GM23338 (cell line): ENCODE results near the gene DDC. TPM values are rescaled to one million over a fixed set of nuclear protein-coding genes. Genes with fewer than 3 reads are reported as not detected.

Source experiments
- ATAC-seq: fragments of 200-7000 bp; cut with Tn5 transposase; 3 replicates; pipeline ENCODE4 v1.9.1; 2020
- DNase-seq: peaks from one replicate; pipeline ENCODE4 v3.0.0-alpha.2; 2015; ENCODE audit warnings: low spot score
- H2AFZ ChIP-seq: fragments of 200-600 bp; sonication (generic); 2 replicates; pipeline ENCODE4 v1.8.0; 2016; ENCODE audit warnings: antibody characterized with exemption, mild to moderate bottlenecking, moderate library complexity
- H3F3A ChIP-seq: fragments of 200-600 bp; sonication (generic); replicated peaks from 2 replicates; pipeline ENCODE4 v1.8.0; 2017; ENCODE audit warnings: antibody characterized with exemption, mixed run types, low read depth
- H3K27ac ChIP-seq: fragments of 200-600 bp; sonication (generic); 2 replicates; pipeline ENCODE4 v1.6.1; 2016; ENCODE audit warnings: low read depth
- H3K27me3 ChIP-seq: fragments of 200-600 bp; sonication (generic); 2 replicates; pipeline ENCODE4 v1.8.0; 2016; ENCODE audit warnings: mild to moderate bottlenecking, mixed run types, moderate library complexity; ENCODE audit not compliant: insufficient read depth
- H3K36me3 ChIP-seq: fragments of 200-600 bp; sonication (generic); 2 replicates; pipeline ENCODE4 v1.8.0; 2016; ENCODE audit warnings: mild to moderate bottlenecking; ENCODE audit not compliant: insufficient read depth
- H3K4me1 ChIP-seq: fragments of 200-600 bp; sonication (generic); 2 replicates; pipeline ENCODE4 v1.8.0; 2016; ENCODE audit warnings: mild to moderate bottlenecking, moderate library complexity; ENCODE audit not compliant: insufficient read depth
- H3K4me2 ChIP-seq: fragments of 200-600 bp; sonication (generic); 2 replicates; pipeline ENCODE4 v1.7.1; 2017; ENCODE audit warnings: mixed run types
- H3K4me3 ChIP-seq: fragments of 200-600 bp; sonication (generic); 2 replicates; pipeline ENCODE4 v1.6.1; 2016; ENCODE audit warnings: mixed run types
- H3K79me2 ChIP-seq: fragments of 200-600 bp; sonication (generic); replicated peaks from 2 replicates; pipeline ENCODE4 v1.8.0; 2017; ENCODE audit warnings: mild to moderate bottlenecking; ENCODE audit not compliant: insufficient read depth
- H3K9me2 ChIP-seq: fragments of 200-600 bp; sonication (generic); 2 replicates; pipeline ENCODE4 v1.8.0; 2017; ENCODE audit not compliant: insufficient read depth
- H4K20me1 ChIP-seq: fragments of 200-600 bp; sonication (generic); replicated peaks from 2 replicates; pipeline ENCODE4 v1.8.0; 2017; ENCODE audit warnings: mild to moderate bottlenecking; ENCODE audit not compliant: insufficient read depth
- H3K27ac Mint-ChIP-seq: 2 replicates; pipeline ENCODE4 v1.8.0; 2020; ENCODE audit warnings: inconsistent platforms, mild to moderate bottlenecking, moderate library complexity, mixed read lengths
- H3K27me3 Mint-ChIP-seq: 3 replicates; pipeline ENCODE4 v1.8.0; 2022; ENCODE audit warnings: low read depth, mild to moderate bottlenecking, moderate library complexity, mixed read lengths, inconsistent platforms; ENCODE audit not compliant: insufficient read depth, poor library complexity
- H3K36me3 Mint-ChIP-seq: 3 replicates; pipeline ENCODE4 v1.8.0; 2021; ENCODE audit warnings: low read depth, mild to moderate bottlenecking, inconsistent platforms, moderate library complexity, mixed read lengths
- H3K4me1 Mint-ChIP-seq: 3 replicates; pipeline ENCODE4 v1.8.0; 2020; ENCODE audit warnings: mild to moderate bottlenecking, inconsistent platforms, mixed read lengths
- H3K4me3 Mint-ChIP-seq: 3 replicates; pipeline ENCODE4 v1.8.0; 2021; ENCODE audit warnings: moderate library complexity, mild to moderate bottlenecking, inconsistent platforms, mixed read lengths
- H3K9me3 Mint-ChIP-seq: 3 replicates; pipeline ENCODE4 v1.8.0; 2020; ENCODE audit warnings: moderate library complexity, mild to moderate bottlenecking, inconsistent platforms, mixed read lengths
- CREB1 ChIP-seq: fragments of 250-450 bp; sonication (Bioruptor Pico); IDR thresholded peaks from 2 replicates; pipeline ENCODE4 v1.5.0; 2020; ENCODE audit warnings: low read depth, mild to moderate bottlenecking, moderate library complexity
- ETS1 ChIP-seq: IDR thresholded peaks from 2 replicates; pipeline ENCODE4 v1.6.1; 2016; ENCODE audit warnings: antibody characterized with exemption
- EZH2 ChIP-seq: fragments of 200-600 bp; sonication (generic); IDR thresholded peaks from one replicate; pipeline ENCODE4 v1.8.0; 2017; ENCODE audit warnings: antibody characterized with exemption, mild to moderate bottlenecking, low read depth; ENCODE audit not compliant: unreplicated experiment
- JUNB ChIP-seq: IDR thresholded peaks from one replicate; pipeline ENCODE4 v1.6.1; 2016; ENCODE audit warnings: antibody characterized with exemption; ENCODE audit not compliant: unreplicated experiment
- NANOG ChIP-seq: IDR thresholded peaks from 2 replicates; pipeline ENCODE4 v1.6.1; 2016; ENCODE audit warnings: antibody characterized with exemption, borderline replicate concordance
- REST ChIP-seq: IDR thresholded peaks from one replicate; pipeline ENCODE4 v1.6.1; 2018; ENCODE audit warnings: antibody characterized with exemption; ENCODE audit not compliant: unreplicated experiment
- STAT1 ChIP-seq: IDR thresholded peaks from one replicate; pipeline ENCODE4 v1.6.1; 2016; ENCODE audit warnings: antibody characterized with exemption; ENCODE audit not compliant: unreplicated experiment
- ZNF114 ChIP-seq: fragments of 250-450 bp; sonication (Bioruptor Pico); IDR thresholded peaks from 2 replicates; pipeline ENCODE4 v1.5.0; 2020; ENCODE audit warnings: mild to moderate bottlenecking, moderate library complexity
- ZNF462 ChIP-seq: fragments of 250-450 bp; sonication (Bioruptor Pico); IDR thresholded peaks from 2 replicates; pipeline ENCODE4 v1.5.0; 2020; ENCODE audit warnings: mild to moderate bottlenecking, moderate library complexity
- polyA plus RNA-seq: library from polyadenylated mRNA; unstranded; fragments of >200 nt; fragmentation: Nextera tagmentation; extraction: Ambion mirVana; gene quantifications from 2 replicates; pipeline ENCODE4 v1.2.1, GENCODE V29; 2016
- total RNA-seq: library from RNA; depleted of rRNA; stranded (reverse); fragments of >200 nt; shearing (Covaris generic); gene quantifications from 2 replicates; pipeline ENCODE4 v1.2.3, GENCODE V29; 2014

The DDC gene
- total and polyA plus RNA-seq, 2 experiments from 2014 or later = not detected

GRCh38 chr7:50495746-50496145 lies 69.5 kb downstream of the DDC start:
- DNase-seq = no peak
- Histone ChIP-seq H3K27me3 (no peaks in the 10 kb centered on the region), H4K20me1 (no peaks in the 10 kb centered on the region), H3K9me2 (0 out of 2 replicates have a peak, but pooled peaks cover 3% of the 10 kb centered on the region), H3K4me1 (no peaks in the 10 kb centered on the region), H3K4me2 (no peak overlapping the region), H3K79me2 (no peaks in the 10 kb centered on the region), H3F3A (no peaks in the 10 kb centered on the region), H3K4me3 (no peak overlapping the region), H2AFZ (no peak overlapping the region), H3K27ac (no peak overlapping the region), H3K36me3 (no peaks in the 10 kb centered on the region)
- TF ChIP-seq EZH2 (no peak), ETS1 (no peak), CREB1 (CRISPR knock-in tag) (no peak), NANOG (no peak), REST (no peak), JUNB (no peak), STAT1 (no peak)
- H3K4me3 Mint-ChIP-seq = no peak overlapping the region
- peaks cover 11% of the 10 kb centered on the region for H3K9me3 Mint-ChIP-seq
- H3K27me3 Mint-ChIP-seq = no peaks in the 10 kb centered on the region
- ATAC-seq = no peak
- peaks cover 3% of the 10 kb centered on the region; the same call in 1 of the 3 replicates for H3K4me1 Mint-ChIP-seq
- no peak overlapping the region for H3K27ac Mint-ChIP-seq
- H3K36me3 Mint-ChIP-seq = no peaks in the 10 kb centered on the region

- H2AFZ ChIP-seq = no peak overlapping the region; the same call in 1 of the 2 replicates
- no peaks in the 10 kb centered on the region for H3K36me3 ChIP-seq
- 0 out of 3 replicates have a peak, but pooled peaks cover 5% of the 10 kb centered on the region for H3K36me3 Mint-ChIP-seq
- no peak overlapping the region for H3K4me3 ChIP-seq
- H3K27me3 Mint-ChIP-seq = no peaks in the 10 kb centered on the region
- ATAC-seq (peak; percentile 59), DNase-seq (no peak)
- H3K27ac Mint-ChIP-seq = no peak overlapping the region
- no peaks in the 10 kb centered on the region for H4K20me1 ChIP-seq
- H3K4me1 Mint-ChIP-seq = peaks cover 3% of the 10 kb centered on the region; the same call in 1 of the 3 replicates
- H3K4me1 ChIP-seq = no peaks in the 10 kb centered on the region
- H3K27me3 ChIP-seq = no peaks in the 10 kb centered on the region
- H3K27ac ChIP-seq = no peak overlapping the region
- no peaks in the 10 kb centered on the region for H3F3A ChIP-seq
- no peak overlapping the region for H3K4me3 Mint-ChIP-seq
- H3K9me3 Mint-ChIP-seq = peaks cover 28% of the 10 kb centered on the region
- no peaks in the 10 kb centered on the region for H3K79me2 ChIP-seq
- H3K9me2 ChIP-seq = no peaks in the 10 kb centered on the region
- no peak overlapping the region for H3K4me2 ChIP-seq
- TF ChIP-seq JUNB (no peak), NANOG (no peak), ZNF462 (CRISPR knock-in tag) (no peak), ZNF114 (CRISPR knock-in tag) (no peak)
Measured at GRCh38 chr7:50492770-50493519, 72.3 kb downstream of the DDC start.
